ENCODE measurements around the gene MRGPRG. TPM values are rescaled to one million over a fixed set of nuclear protein-coding genes. Genes with fewer than 3 reads are reported as not detected.

The MRGPRG gene
- total and polyA plus RNA-seq, 5 donors: not detected

DNA sequence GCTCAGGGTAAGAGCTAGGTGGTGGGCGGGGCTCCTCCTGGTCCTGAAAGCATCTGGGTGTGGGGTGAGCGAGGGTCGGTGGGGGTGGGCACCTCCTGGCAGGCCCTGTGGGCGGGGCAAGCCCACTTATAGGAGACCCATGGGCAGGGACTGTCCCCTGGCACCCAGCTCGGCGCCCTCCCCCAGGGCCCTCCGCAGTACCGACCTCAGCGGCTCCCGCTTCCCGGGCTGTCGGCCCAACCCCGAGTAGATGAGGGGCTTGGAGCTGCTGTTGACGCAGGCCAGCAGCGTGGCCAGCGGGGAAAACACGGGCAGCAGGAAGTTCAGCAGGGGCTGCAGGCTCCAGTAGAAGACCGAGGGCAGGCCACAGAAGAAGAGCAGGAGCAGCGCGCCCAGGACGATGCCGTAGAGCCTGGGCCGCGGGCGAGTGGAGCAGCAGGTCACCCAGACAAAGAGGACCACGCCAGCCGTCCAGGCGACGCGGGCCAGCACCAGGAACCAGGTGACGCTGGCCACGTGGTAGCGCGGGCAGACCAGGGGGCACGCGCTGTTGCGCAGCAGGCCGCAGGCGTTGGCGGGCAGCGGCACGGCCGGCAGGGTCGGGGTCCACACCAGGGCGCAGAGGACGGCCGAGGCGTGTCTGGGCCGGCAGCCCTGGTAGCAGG lies 663 bp downstream of the MRGPRG start:
- no peak overlapping the region for H3K27ac ChIP-seq (ENCODE audit: low read length)
- H3K4me3 ChIP-seq (ENCODE audit: low read length): no peak overlapping the region
- ATAC-seq (peak in 1 of 2 donors; percentile 2), DNase-seq (peak; percentile 12 to 65 (median 58))
- intact Hi-C loops (cut with DNase I): loop anchor here in 3 of 4 donors (5.0 to 10.0 kb wide), 3 partner anchors 113 to 183 kb away; no protein-coding TSS in a partner anchor
- no peaks in the 10 kb centered on the region for H3K9me3 ChIP-seq (ENCODE audit: control insufficient read depth, low read length)
- H3K4me1 ChIP-seq (ENCODE audit: control insufficient read depth, insufficient read depth, low read length): no peaks in the 10 kb centered on the region
- WGBS: 81% methylated on average over 49 of the region's 49 CpGs
- no peaks in the 10 kb centered on the region for H3K27me3 ChIP-seq (ENCODE audit: control insufficient read depth, insufficient read depth)

- WGBS: 71% methylated on average over 11 of the region's 11 CpGs
- DNase-seq: peak in 1 of 3 donors; percentile 25
Observed at GRCh38 chr11:3216027-3216525, 2.5 kb downstream of the MRGPRG start.

GRCh38 chr11:3215346-3216026 lies 3.1 kb downstream of the MRGPRG start:
- no peaks in the 10 kb centered on the region for H3K9me3 ChIP-seq (ENCODE audit: control insufficient read depth, low read length)
- no peak overlapping the region for H3K4me3 ChIP-seq (ENCODE audit: low read length)
- DNase-seq (peak in 2 of 3 donors; percentile 10 to 36), ATAC-seq (no peak)
- intact Hi-C loops (cut with DNase I): loop anchor here in 3 of 4 donors (5.0 to 10.0 kb wide), 3 partner anchors 111 to 181 kb away; no protein-coding TSS in a partner anchor
- no peak overlapping the region for H3K27ac ChIP-seq (ENCODE audit: low read length)
- 65% methylated on average over 17 of the region's 17 CpGs for WGBS
- H3K27me3 ChIP-seq (ENCODE audit: control insufficient read depth, insufficient read depth): no peaks in the 10 kb centered on the region
- no peaks in the 10 kb centered on the region for H3K4me1 ChIP-seq (ENCODE audit: control insufficient read depth, insufficient read depth, low read length)

More at GRCh38 chr11:3216027-3216525, 2.5 kb downstream of the MRGPRG start:
- no peak overlapping the region for H3K4me3 ChIP-seq (ENCODE audit: low read length)
- no peaks in the 10 kb centered on the region for H3K4me1 ChIP-seq (ENCODE audit: control insufficient read depth, insufficient read depth, low read length)
- ATAC-seq: no peak
- intact Hi-C loops (cut with DNase I): loop anchor here in 3 of 4 donors (5.0 to 10.0 kb wide), 3 partner anchors 111 to 181 kb away; no protein-coding TSS in a partner anchor
- no peaks in the 10 kb centered on the region for H3K27me3 ChIP-seq (ENCODE audit: control insufficient read depth, insufficient read depth)
- H3K27ac ChIP-seq (ENCODE audit: low read length): no peak overlapping the region
- H3K9me3 ChIP-seq (ENCODE audit: control insufficient read depth, low read length): no peaks in the 10 kb centered on the region

GRCh38 chr11:3214420-3214699 lies 4.3 kb downstream of the MRGPRG start:
- Histone ChIP-seq H3K4me1 (ENCODE audit: control insufficient read depth, insufficient read depth, low read length) (no peaks in the 10 kb centered on the region), H3K9me3 (ENCODE audit: control insufficient read depth, low read length) (no peaks in the 10 kb centered on the region), H3K27ac (ENCODE audit: low read length) (no peak overlapping the region), H3K4me3 (ENCODE audit: low read length) (no peak overlapping the region), H3K27me3 (ENCODE audit: control insufficient read depth, insufficient read depth) (no peaks in the 10 kb centered on the region)
- DNase-seq (no peak), ATAC-seq (no peak)
- intact Hi-C loops (cut with DNase I): loop anchor here in 2 of 4 donors (10.0 kb wide), 2 partner anchors 110 to 180 kb away; no protein-coding TSS in a partner anchor
- 83% methylated on average over 4 of the region's 4 CpGs for WGBS

DNA sequence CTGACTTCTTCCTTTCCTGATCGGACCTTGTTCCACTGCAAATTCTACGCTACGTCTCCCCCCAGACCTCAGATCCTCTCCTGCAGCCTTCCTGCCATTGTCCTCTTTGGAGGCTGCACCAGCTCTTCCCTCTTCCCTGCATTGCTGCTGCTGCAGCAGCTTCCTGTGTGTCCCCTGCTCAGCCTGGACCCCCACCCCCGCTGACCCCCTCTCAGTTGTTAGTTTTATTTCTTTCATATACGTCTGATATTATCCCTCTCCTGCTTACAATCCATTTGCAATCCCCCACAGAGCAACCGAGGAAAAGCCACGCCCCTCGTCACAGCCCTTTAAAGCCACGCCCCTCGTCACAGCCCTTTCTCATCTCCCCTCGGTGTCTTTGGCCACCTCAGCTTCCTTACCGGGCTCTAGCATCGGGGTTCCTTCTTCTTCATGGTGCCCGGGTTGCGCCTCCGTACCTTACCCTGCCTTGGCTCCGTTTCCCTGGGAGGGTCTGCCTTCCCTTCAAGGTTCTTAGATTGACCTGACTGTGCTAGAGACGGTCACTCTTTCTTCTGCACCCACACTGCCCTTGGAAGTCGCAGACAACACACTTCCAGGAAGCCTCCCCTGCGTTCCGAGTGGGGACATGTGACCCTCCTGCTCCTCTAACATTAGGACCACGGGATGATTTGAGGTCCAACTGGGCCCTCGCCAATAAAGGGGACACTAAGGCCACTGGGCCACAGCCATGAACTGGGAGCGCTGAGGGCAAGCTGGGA lies 4.8 kb downstream of the MRGPRG start:
- H3K27me3 ChIP-seq (ENCODE audit: control insufficient read depth, insufficient read depth): no peaks in the 10 kb centered on the region
- H3K9me3 ChIP-seq (ENCODE audit: control insufficient read depth, low read length): no peaks in the 10 kb centered on the region
- ATAC-seq: no peak
- H3K4me1 ChIP-seq (ENCODE audit: control insufficient read depth, insufficient read depth, low read length): no peaks in the 10 kb centered on the region
- no peak overlapping the region for H3K27ac ChIP-seq (ENCODE audit: low read length)
- peak in 1 of 3 donors; percentile 3 for DNase-seq
- intact Hi-C loops (cut with DNase I): loop anchor here in 2 of 4 donors (10.0 kb wide), 2 partner anchors 109 to 179 kb away; no protein-coding TSS in a partner anchor
- WGBS: 51% methylated on average over 24 of the region's 24 CpGs
- H3K4me3 ChIP-seq (ENCODE audit: low read length): no peak overlapping the region

DNA sequence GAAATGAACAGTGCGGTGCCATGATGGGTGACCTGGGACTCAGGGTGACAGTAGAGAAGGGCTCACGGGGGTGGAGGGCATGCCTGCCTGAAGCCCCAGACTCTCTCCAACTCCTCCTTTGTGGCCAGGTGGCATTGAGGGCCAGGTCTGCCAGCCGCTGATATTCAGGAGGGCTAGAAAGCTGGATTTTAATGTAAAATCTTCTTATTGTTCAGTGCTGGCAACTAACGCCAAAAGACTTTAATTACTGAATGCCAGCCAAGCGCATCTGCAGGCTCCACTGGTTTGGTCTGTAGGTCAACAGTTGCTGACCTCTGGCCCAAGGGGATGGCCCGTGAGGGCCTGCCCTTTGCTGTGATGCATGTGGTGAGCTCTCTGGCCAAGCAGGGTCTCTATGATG lies 10.3 kb downstream of the MRGPRG start:
- Histone ChIP-seq H3K4me3 (ENCODE audit: low read length) (no peak overlapping the region), H3K27ac (ENCODE audit: low read length) (no peak overlapping the region), H3K9me3 (ENCODE audit: control insufficient read depth, low read length) (no peaks in the 10 kb centered on the region), H3K4me1 (ENCODE audit: control insufficient read depth, insufficient read depth, low read length) (no peaks in the 10 kb centered on the region), H3K27me3 (ENCODE audit: control insufficient read depth, insufficient read depth) (no peaks in the 10 kb centered on the region)
- no peak for DNase-seq
- no peak for ATAC-seq
- 88% methylated on average over 6 of the region's 6 CpGs for WGBS
- intact Hi-C loops (cut with DNase I): no loop called here

DNA sequence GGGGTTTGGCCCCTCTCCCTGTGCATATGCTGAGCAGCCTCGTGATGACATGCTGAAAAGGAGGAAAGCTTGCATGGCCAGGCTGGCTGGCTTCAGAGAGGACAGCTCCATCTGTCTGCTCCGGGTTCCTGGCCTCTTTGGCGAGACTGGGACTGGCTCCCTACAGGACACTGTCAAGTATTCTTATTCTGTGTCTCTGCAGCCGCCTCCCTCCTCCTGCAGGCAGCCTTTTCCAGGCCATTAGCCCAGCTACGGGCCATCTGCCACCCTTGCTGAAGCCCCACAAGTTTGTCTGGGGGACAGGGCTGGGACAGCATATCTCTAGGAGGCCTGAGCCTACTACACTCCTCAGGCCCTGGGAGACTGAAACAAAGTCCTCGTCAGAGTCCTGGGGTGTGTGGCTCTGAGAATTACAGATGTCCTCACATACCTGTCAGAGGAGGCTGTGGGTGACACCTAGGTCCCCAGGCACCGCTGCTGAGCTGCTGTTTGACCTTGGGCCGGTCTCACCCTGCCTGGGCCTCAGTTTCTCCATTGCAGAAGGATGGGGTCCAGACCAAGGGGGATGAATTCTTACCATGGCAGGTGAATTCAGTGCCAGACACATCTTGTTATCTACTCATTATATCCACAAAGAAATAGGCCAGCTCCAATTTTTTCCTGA lies 11.0 kb downstream of the MRGPRG start:
- Histone ChIP-seq H3K4me3 (ENCODE audit: low read length) (no peak overlapping the region), H3K27me3 (ENCODE audit: control insufficient read depth, insufficient read depth) (no peaks in the 10 kb centered on the region), H3K27ac (ENCODE audit: low read length) (no peak overlapping the region), H3K4me1 (ENCODE audit: control insufficient read depth, insufficient read depth, low read length) (no peaks in the 10 kb centered on the region), H3K9me3 (ENCODE audit: control insufficient read depth, low read length) (no peaks in the 10 kb centered on the region)
- ATAC-seq (no peak), DNase-seq (peak in 2 of 3 donors; percentile 2 to 11)
- intact Hi-C loops (cut with DNase I): no loop called here
- WGBS: 78% methylated on average over 8 of the region's 8 CpGs

- intact Hi-C loops (cut with DNase I): no loop called here
- Histone ChIP-seq H3K4me3 (ENCODE audit: low read length) (no peak overlapping the region), H3K27ac (ENCODE audit: low read length) (no peak overlapping the region), H3K9me3 (ENCODE audit: control insufficient read depth, low read length) (no peaks in the 10 kb centered on the region), H3K27me3 (ENCODE audit: control insufficient read depth, insufficient read depth) (no peaks in the 10 kb centered on the region), H3K4me1 (ENCODE audit: control insufficient read depth, insufficient read depth, low read length) (no peaks in the 10 kb centered on the region)
- WGBS: 92% methylated on average over 1 of the region's 1 CpG
- DNase-seq (no peak), ATAC-seq (no peak)
Observed at GRCh38 chr11:3206922-3207204, 11.8 kb downstream of the MRGPRG start.

DNA sequence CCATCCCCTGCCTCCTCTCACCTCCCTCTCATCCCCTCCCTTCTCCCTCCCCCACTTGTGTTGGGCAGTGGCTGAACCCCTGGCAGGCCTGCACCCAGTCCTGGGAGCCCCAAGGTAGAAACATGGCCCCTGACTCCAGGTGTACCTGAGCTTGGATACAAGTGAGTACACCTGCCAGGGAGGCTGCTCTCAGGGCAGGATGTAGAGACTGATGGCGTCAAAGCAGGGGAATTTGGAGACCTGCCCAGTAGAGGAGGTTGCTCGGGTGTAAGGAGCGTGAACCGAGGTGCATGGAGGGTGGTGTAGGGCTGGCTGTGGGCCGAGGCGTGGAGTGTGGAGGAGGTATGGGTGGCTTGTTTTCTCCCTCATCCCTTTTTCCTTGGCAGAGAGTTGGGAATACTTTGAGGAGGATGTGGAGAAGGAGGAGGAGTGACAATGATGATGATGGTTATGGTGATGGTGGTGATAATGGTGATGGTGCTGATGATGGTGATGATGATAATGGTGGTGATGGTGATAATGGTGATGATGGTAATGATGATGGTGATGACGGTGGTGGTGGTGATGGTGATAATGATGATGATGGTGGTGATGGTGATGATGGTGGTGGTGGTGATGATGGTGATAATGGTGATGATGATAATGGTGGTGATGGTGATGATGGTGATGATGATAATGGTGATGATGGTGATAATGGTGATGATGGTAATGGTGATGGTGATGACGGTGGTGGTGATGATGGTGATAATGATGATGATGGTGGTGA lies 12.3 kb downstream of the MRGPRG start:
- peak in 1 of 3 donors; percentile 10 for DNase-seq

More for the DNA sequence above, 12.3 kb downstream of the MRGPRG start:
- 71% methylated on average over 8 of the region's 8 CpGs for WGBS
- peak in 1 of 2 donors; percentile 21 for ATAC-seq
- Histone ChIP-seq H3K9me3 (ENCODE audit: control insufficient read depth, low read length) (no peaks in the 10 kb centered on the region), H3K4me3 (ENCODE audit: low read length) (no peak overlapping the region), H3K4me1 (ENCODE audit: control insufficient read depth, insufficient read depth, low read length) (no peaks in the 10 kb centered on the region), H3K27ac (ENCODE audit: low read length) (no peak overlapping the region), H3K27me3 (ENCODE audit: control insufficient read depth, insufficient read depth) (no peaks in the 10 kb centered on the region)
- intact Hi-C loops (cut with DNase I): no loop called here
